ENCODE measurements around the gene APOL2.
"Not testable (repeated sequence)": the region's sequence is repeated elsewhere in the genome, so short reads cannot be mapped to it uniquely, and the experiment has no call there.

APOL2 gene

GRCh38 chr22:36261675-36262074 lies 22.3 kb upstream of the APOL2 start:
- DNase-seq = not testable (repeated sequence)

DNA sequence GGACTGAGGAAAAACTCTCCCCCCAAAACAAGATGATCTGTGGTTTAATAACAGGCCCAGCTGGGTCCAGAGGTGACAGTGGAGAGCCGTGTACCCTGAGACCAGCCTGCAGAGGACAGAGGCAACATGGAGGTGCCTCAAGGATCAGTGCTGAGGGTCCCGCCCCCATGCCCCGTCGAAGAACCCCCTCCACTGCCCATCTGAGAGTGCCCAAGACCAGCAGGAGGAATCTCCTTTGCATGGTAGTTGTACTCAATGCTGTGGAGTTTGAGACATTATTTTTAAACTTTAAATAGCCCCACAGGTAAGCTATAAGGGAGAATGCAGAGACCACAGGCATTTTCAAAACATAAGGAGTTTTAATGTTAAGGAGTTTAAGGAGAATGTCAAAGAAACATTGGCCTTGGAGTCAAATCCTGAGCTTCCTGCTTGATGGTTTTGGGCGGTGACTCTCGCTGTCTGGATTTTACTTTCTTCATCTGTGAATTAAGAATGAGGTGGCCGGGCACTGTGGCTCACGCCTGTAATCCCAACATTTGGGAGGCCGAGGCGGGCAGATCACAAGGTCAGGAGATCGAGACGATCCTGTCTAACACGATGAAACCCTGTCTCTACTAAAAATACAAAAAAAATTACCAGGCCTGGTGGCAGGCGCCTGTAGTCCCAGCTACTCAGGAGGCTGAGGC lies 20.4 kb upstream of the APOL2 start:
- DNase-seq = no peak

DNA sequence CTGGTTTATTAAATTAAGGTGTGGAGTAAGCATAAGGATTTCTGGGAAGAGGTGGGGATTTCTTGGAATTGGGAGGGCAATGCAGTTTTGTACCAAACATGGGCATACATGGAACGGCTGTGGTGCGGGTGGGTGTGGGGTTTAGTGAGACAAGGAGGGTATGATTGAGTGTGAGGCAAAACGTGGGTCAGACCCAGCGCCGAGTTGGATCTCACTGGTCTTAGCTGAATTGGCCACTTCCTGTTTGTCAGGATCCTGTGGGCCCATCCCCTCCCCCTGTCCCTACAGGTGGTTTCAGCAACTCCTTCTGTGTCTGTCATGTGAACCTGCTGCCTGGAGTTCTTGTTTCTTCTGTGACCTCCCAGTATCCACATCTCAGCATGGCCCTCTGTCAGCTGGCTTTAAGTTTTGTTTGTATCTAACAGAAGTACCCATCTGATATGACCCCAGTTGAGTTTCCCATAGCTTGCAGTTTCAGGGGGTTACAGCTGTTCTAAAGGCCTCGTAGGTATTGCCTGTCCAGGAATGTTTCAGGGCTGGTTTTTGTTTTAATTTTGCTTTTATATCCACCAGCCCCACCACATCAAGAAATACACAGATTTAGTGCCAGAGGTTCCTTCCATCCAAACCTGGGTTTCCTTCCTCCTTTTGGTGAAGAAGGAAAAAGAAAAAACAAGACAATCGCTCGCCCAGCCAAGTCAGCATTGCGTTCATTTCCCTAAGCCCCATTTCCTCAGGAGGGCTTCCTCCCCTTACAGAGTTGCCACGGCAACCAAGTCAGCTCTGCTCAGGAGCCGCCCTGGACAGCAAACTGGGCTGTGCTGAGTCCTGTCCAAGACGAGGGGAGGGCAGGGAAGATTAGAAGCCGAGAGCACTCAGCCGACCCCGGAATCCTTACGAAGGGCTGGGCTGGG lies 19.6 kb upstream of the APOL2 start:
- peak; percentile 58 for DNase-seq

DNA sequence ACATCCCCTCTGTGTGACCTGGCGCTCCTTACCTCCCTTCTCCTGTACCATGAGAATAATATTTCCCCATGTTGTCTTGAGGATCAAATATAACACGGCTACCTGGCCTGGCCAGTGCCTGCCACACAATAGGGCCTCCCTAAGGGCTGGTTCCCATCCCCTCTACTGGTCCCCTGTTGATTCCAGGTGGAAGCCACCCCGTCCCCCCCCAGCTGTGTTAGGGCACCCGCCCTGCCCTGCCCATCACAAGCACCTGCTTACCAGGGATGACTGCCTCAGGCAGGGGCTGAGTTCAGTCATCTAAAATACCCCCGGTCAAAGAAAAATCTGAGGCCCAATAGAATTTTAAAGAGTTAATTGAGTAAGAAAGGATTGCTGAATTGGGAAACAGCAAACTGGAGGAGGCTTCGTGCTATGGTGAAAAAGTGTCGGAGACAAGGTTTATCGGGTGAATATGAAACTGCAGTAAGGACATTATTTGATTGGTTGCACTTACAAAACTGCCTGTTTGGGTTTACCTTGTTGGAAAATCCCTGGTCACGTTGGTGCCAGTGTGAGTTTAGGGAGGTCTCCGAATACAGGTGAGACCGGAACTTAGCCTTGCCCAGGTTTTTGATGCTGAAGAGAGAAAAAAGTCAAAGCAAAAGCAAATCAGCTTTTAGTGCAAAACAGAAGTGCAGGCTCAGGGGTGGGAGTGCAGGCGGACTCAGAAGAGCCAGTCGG lies 18.8 kb upstream of the APOL2 start:
- DNase-seq = no peak

GRCh38 chr22:36257308-36257707 lies 18.0 kb upstream of the APOL2 start:
- no peak for DNase-seq

GRCh38 chr22:36256478-36256877 lies 17.2 kb upstream of the APOL2 start:
- no peak for DNase-seq

- not testable (repeated sequence) for DNase-seq
Observed at GRCh38 chr22:36255572-36255971, 16.2 kb upstream of the APOL2 start.

GRCh38 chr22:36253523-36254490 lies 14.5 kb upstream of the APOL2 start:
- DNase-seq = no peak

DNA sequence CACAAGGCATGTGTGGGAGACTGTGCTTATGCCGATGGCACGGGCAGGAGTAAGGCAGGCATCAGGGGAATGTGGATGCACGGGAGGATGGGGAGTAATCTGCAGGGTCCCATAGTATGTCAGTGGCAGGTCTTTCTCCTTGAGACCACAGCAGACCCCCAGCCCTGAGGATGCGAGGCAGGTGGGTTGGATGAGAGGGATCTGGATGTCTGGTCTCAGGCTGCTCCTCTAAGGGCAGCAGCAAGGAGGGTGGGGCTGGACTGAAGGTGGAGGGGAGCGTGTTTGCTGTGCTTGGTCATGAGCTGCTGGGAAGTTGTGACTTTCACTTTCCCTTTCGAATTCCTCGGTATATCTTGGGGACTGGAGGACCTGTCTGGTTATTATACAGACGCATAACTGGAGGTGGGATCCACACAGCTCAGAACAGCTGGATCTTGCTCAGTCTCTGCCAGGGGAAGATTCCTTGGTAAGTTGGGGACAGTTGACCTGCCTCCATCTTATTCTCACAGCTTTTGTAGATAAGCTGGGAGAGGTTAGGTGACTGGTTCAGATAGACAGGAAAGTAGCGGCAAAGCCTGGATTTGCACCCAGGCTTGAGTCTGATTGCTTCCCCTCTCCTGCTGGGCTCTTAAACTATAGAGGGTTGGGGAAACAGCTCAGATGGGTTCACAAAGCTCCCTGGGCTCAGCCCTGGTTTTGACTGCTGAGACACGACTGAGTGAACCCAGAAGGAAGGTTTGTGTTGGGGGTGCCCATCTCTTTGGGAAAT lies 13.6 kb upstream of the APOL2 start, which contains the start of gene APOL1:
TSS of gene APOL1 (plus strand) at position 380 of the 769 bp plus-strand sequence. CDS start 1,823 bp downstream, outside the sequence.
- peak; percentile 76 for DNase-seq

DNA sequence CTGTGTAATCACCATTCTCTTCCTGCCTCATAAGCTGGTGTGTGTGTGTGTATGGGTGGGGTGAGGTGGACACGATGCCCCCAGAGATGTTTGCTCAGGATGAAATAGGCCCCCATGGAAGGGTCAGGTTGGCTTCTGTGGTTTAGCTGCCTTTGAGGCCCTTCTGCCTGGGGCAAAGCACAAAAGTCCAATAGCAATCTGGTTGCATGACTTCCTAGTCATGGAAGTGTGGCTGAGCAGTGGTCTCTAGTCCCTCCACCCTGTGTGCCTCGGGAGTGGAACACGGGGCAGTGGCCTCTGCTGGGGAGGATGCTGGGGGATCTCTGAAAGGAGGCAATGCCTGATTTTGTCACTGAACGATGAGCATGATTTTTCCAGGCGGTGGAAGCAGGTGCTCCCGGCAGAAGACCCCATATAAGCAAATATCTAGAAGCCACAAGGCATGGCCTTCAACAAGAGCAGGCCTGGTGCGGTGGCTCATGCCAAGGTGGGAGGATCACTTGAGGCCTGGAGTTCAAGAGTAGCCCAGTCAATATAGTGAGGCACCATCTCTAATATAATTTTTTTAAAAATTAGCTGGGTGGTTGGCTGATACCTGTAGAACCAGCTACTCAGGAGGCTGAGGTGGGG lies 12.8 kb upstream of the APOL2 start:
- not testable (repeated sequence) for DNase-seq

GRCh38 chr22:36250292-36250960 lies 11.1 kb upstream of the APOL2 start:
- not testable (repeated sequence) for DNase-seq

- DNase-seq = no peak
Observed at GRCh38 chr22:36249160-36249559, 9.8 kb upstream of the APOL2 start.

GRCh38 chr22:36247955-36248354 lies 8.6 kb upstream of the APOL2 start:
- no peak for DNase-seq

GRCh38 chr22:36246718-36247117 lies 7.4 kb upstream of the APOL2 start:
- DNase-seq = no peak

DNA sequence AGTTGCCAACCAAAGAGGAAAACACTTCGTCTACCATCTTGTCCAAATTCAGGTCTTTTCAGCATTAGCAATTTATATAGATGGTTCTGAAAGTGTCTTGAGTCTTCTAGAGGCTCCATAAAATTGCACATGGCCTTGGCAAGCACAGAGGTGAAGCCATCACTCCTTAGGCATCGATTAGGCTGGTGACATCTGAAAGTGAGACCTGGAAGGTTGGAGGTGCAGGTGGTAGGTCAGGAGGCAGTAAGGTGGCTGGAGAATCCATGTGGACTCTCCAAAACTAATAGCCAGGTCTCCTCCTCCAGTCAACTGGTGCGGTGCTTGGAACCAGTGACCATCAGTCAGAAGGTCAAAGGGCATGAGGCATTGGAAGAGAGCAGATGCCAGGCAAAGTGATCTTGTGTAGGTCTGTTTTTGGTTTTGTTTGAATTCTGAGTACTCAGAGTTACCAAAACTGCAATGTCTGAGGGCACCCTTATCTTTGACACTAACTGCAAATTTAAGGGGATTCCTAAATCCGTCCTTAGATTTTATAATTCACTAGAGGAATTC lies 6.6 kb upstream of the APOL2 start:
- DNase-seq = no peak

DNA sequence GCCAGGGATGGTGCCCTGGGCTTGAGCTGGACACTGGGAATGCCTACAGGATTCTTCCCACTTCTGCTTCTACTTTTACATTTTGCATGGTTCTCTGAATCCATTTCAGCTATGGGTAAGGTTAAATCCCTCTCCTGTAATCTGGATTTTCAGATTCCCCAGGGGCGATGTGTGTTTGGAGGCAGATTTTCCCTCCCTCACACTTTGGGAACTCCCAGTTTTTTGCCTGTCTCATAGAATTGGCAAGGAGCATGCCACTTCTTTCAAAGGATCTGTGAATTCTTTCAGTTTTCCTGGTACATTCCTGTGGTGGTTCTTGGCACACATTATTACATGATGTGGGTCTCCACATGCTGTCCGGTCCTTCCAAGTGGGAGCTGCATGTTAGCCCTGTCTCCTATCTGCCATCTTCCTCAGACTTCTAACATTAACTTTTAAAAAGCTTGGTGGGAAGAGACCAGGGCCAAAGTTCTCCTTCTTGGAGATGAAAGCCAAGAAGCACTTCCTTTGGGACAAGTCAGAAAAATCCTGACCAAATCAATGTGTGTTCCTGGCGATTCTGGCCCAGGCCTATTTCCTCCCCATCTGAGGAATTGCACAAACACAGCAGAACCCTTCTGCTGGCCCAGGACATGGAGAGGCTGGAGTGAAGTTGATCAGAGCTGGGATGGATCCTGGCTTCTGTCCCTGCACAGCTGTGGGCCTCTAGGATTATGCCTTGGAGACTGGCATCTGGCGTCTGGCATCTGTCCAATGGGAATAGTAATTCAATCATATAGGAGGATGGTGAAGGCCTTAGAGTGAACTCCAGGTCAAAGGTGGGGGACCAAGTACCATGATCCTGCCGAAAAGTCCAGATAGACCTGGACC lies 5.4 kb upstream of the APOL2 start:
- no peak for DNase-seq

GRCh38 chr22:36243986-36244385 lies 4.7 kb upstream of the APOL2 start:
- no peak for DNase-seq

- DNase-seq = peak; percentile 20
Observed at GRCh38 chr22:36239150-36239400, 252 bp downstream of the APOL2 start.

Measured in activated CD4-positive, alpha-beta T cell treated with anti-CD3 and anti-CD28 coated beads, Interleukin-2, Interleukin-6, amounts not matched to agents 100 ng/mL and 50 ng/mL, durations not matched to agents 16 hours and 8 hours (primary cell).